ENCODE results near the gene UBLCP1.

DNA sequence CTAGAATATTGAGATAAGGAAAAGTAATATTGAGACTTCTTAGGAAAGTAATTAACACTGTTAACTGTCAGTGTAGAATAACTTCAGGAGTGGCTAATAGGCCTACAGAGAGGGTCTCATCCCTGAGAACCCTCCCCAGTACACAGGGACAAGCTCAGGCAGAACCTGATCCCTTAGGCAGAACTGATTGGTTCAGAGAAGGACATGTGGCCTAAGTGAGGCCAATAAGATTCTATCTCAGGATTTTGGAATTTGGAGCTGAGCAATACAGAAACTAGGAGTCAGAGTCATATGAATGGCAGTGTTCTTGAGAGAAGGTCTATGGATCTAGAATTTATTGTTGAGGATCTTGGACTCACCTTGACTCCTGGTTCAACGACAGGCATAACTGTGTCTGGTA is 10.9 kb upstream of the UBLCP1 start:
- no peak for TF ChIP-seq POLR2A (IDR thresholded peaks at IDR 0.05)
- TF ChIP-seq, protein P1, sequence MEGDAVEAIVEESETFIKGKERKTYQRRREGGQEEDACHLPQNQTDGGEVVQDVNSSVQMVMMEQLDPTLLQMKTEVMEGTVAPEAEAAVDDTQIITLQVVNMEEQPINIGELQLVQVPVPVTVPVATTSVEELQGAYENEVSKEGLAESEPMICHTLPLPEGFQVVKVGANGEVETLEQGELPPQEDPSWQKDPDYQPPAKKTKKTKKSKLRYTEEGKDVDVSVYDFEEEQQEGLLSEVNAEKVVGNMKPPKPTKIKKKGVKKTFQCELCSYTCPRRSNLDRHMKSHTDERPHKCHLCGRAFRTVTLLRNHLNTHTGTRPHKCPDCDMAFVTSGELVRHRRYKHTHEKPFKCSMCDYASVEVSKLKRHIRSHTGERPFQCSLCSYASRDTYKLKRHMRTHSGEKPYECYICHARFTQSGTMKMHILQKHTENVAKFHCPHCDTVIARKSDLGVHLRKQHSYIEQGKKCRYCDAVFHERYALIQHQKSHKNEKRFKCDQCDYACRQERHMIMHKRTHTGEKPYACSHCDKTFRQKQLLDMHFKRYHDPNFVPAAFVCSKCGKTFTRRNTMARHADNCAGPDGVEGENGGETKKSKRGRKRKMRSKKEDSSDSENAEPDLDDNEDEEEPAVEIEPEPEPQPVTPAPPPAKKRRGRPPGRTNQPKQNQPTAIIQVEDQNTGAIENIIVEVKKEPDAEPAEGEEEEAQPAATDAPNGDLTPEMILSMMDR (IDR thresholded peaks at IDR 0.05) = no peak

All from heart left ventricle (tissue), 13 donors.